DMS53 (cell line): ENCODE results near the gene SNAP29.
"Not testable (repeated sequence)": the region's sequence is repeated elsewhere in the genome, so short reads cannot be mapped to it uniquely, and the experiment has no call there.

ENCODE experiments used
- DNase-seq: peaks from one replicate; lab custom pipeline; 2025; lab: John Stamatoyannopoulos, UW

The SNAP29 gene

GRCh38 chr22:20834725-20835124 is 24.1 kb upstream of the SNAP29 start:
- no peak for DNase-seq

DNA sequence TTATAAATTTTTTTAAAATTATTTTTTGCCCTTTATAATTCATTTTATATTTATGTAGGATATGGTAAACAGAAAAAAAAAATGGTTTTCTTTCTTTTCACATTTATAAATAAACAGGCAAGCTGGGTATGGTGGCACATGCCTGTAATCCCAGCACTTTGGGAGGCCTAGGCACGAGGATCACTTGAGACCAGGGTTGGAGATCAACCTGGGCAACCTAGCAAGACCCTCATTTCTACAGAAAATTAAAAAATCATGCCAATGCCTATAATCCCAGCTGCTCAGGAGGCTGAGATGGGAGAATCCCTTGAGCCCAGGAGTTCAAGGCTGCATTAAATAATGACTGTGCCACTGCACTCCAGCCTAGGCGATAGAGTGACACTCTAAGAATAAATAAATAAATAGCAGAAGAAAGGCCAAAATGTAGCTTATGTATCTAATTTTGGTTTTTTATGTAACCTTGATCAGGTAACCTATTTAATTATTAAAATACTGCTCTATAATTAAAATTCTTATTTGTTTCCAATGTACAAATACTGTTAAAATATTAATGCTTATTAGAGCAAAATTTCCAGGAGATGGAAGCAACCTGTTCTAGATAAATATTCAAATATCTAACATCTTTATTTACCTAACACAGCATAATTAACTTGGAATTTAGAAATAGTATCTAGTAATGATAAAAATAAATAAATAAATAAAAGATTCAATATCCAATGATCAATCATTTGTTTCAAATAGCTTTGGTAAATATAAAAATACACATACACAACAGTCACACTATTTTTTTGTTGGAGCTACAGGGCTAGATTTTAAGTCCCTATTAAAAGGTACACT is 21.6 kb upstream of the SNAP29 start:
- no peak for DNase-seq

GRCh38 chr22:20839354-20839753 is 19.5 kb upstream of the SNAP29 start:
- not testable (repeated sequence) for DNase-seq

DNA sequence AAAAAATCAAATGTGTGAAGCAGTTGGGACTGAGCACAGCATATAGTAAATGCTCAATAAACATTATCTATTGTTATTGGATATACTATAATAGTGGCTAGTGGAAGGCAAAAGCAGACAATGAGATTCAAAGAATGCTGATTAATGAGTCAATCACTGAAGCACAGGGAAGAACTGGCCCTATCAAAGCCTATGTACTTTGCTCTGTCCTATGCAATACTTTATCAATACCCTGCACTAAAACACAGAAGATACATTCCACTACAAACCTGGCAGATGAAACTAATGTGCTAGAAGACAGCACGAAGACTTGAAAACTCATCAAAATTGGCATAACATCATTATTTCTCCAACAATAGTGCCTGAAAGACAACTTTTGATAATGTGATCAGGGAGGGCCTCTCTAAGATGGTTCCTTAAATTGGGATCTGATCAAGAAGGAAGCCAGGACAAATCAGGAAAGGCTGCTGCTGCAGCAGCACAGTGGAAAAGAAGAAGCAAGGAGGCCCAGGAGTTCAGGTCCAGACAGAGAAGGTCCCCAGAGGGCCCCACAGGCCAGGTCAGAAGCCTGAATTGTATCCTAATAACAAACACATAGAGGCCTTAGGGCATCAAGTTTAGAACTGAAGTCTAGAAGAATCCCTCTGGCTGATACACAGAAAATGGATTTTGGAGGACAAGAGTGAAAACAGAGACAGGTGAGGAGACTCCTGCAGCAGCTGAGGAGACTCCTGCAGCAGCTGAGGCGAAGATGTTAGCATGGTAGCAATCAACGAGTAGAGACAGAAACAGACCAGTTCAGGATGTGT is 18.8 kb upstream of the SNAP29 start:
- DNase-seq: no peak

- no peak for DNase-seq
Measured at GRCh38 chr22:20840646-20841371, 18.0 kb upstream of the SNAP29 start.

- DNase-seq: peak; percentile 60
Measured at GRCh38 chr22:20843501-20843900, 15.3 kb upstream of the SNAP29 start.

GRCh38 chr22:20844055-20845037 is 14.5 kb upstream of the SNAP29 start:
- no peak for DNase-seq

DNA sequence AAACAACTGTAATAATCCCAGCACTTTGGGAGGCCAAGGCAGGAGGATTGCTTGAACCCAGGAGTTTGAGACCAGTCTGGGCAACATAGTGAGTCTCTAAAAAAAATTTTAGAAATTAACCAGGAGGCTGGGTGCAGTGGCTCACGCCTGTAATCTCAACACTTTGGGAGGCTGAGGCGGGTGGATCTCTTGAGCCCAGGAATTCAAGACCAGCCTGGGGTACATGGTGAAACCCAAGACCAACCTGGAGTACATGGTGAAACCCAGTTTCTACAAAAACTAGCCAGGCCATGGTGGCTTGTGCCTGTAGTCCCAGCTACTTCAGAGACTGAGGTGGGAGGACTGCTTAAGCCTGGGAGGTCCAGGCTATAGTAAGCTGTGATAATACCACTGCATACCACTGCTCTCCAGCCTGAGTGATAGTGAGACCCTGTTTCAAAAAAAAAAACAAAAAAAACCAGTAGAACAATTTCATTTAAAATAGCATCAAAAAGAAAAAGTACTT is 11.4 kb upstream of the SNAP29 start:
- no peak for DNase-seq

DNA sequence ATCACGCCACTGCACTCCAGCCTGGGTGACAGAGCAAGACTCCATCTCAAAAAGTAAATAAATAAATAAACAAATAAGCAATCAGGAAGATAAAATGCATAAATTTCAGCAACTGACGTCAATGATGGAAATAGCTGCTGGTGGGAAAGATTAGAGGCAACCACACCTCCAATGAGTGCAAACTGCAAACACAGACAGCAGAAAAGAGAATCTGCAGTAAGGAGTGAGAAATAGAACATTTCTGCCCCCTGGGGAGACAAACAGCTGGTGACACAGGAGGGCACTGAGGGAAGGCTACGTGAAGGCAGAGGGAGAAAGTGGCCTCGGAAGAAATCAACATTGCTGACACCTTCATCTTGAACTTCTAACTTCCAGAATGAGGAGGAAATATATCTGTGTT is 6.7 kb upstream of the SNAP29 start:
- no peak for DNase-seq

DNA sequence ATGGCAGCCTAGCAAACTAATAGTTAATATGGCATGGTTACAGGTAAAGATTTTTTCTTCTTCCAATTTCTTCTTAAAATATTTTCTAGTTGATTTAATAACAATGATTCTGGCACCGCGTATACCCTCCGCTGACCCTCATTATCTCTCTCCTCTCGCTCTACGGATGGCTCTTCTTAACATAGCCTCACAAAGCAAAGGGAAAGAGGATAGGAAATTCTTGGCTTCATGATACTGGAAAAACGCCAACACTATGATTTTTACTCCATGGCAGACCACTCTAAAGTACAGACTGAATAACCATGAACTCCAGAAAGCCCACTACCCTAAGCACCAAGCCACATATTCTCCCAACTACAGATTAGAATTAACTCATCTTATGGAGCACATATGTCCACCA is 6.3 kb upstream of the SNAP29 start:
- no peak for DNase-seq

DNA sequence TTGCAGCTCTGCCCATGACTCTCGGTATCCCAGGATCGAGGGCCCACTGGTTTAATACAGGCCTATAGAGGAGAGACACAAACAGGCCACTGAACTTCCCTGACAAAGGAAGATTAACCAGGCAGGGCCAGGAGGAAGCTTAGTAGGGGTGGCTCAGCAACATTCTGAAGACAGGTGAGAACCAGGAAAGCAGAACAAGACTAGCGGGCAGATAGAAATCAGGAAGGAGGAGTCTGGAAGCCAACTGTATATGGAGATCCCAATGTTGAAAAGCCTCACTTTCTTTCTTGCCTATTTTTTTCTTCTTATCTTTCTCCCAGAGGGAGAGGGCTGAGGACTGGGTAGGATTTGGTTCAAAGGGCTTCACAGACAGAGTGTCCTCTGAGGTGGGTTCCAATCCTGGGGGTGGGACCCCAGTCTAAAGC is 5.6 kb upstream of the SNAP29 start:
- no peak for DNase-seq

- no peak for DNase-seq
Measured at GRCh38 chr22:20857247-20857643, 1.6 kb upstream of the SNAP29 start.

GRCh38 chr22:20857838-20858614 is 781 bp upstream of the SNAP29 start:
- DNase-seq: peak; percentile 72

- no peak for DNase-seq
Measured at GRCh38 chr22:20859615-20860014, 808 bp downstream of the SNAP29 start.

GRCh38 chr22:20862540-20862939 is 3.7 kb downstream of the SNAP29 start:
- DNase-seq: no peak

GRCh38 chr22:20863366-20863765 is 4.6 kb downstream of the SNAP29 start:
- DNase-seq: no peak

GRCh38 chr22:20864186-20864908 is 5.5 kb downstream of the SNAP29 start:
- no peak for DNase-seq

DNA sequence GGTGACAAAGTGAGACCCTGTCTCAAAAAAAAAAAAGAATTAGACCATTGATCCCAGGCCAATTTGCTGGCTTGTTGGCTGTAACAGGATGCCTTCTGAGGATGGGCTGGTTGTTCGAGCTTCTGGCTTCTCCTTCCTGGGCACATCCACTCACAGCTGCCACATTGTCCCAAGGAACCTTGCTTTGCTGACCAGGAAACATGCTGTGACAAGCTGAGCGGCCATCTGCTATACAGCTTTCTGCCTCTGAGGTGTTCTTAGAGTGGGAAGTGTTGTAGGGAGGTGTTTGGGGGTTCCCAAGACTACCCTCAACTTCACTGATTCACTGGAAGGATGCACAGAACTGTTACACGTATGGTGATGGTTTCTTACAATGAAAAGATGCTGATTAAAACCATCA is 6.5 kb downstream of the SNAP29 start:
- no peak for DNase-seq

GRCh38 chr22:20865875-20866445 is 7.2 kb downstream of the SNAP29 start:
- DNase-seq: no peak
